Kidney (tissue), 14 donors: ENCODE measurements around the gene ZSWIM6. TPM values are rescaled to one million over a fixed set of nuclear protein-coding genes. Genes with fewer than 3 reads are reported as not detected.

Source experiments
- DNase-seq, 5 donors: peaks; one replicate each; pipeline ENCODE4 v3.0.0-alpha.2; 2013 to 2020
- FAIRE-seq: peaks from 2 replicates; lab custom pipeline; 2012; peaks lifted over from hg19 to GRCh38; lab: Jason Lieb, UNC
- H3K27ac ChIP-seq, 2 donors: one replicate each; pipeline ENCODE4 v1.7.0; 2013; ENCODE audit warnings: low read depth in 2 of 2, low read length in 2 of 2, inconsistent platforms in 1 of 2
- H3K27me3 ChIP-seq: one replicate; pipeline ENCODE4 v1.7.1; 2013; ENCODE audit warnings: low read length, inconsistent platforms; ENCODE audit not compliant: control insufficient read depth, insufficient read depth
- H3K36me3 ChIP-seq, 3 donors: one replicate each; pipeline versions ENCODE4 v1.7.0 to v1.7.1; 2013; ENCODE audit warnings: low read length in 3 of 3, control low read depth in 1 of 3, inconsistent platforms in 1 of 3; ENCODE audit not compliant: insufficient read depth in 3 of 3, control insufficient read depth in 2 of 3
- H3K4me1 ChIP-seq, 3 donors: one replicate each; pipeline versions ENCODE4 v1.7.0 to v1.7.1; 2013; ENCODE audit warnings: low read length in 3 of 3, inconsistent platforms in 1 of 3, low read depth in 1 of 3; ENCODE audit not compliant: control insufficient read depth in 2 of 3, insufficient read depth in 2 of 3
- H3K4me3 ChIP-seq, 3 donors: one replicate each; pipeline versions ENCODE4 v1.7.0 to v1.8.1; 2013; ENCODE audit warnings: low read length in 3 of 3, control low read depth in 1 of 3, inconsistent platforms in 1 of 3
- H3K9ac ChIP-seq, 3 donors: one replicate each; pipeline versions ENCODE4 v1.7.0 to v1.7.1; 2013; ENCODE audit warnings: low read length in 3 of 3, control low read depth in 1 of 3, inconsistent platforms in 1 of 3
- H3K9me3 ChIP-seq, 3 donors: one replicate each; pipeline versions ENCODE4 v1.7.0 to v1.7.1; 2013; ENCODE audit warnings: low read length in 3 of 3, control low read depth in 1 of 3, inconsistent platforms in 1 of 3; ENCODE audit not compliant: control insufficient read depth in 2 of 3, insufficient read depth in 1 of 3
- intact Hi-C: fragments of 100-400 bp; cut with DNase I; formaldehyde crosslinking; loops from one replicate; pipeline ENCODE4 v1.11.1; 2022
- polyA plus RNA-seq: library from polyadenylated mRNA; stranded (reverse); fragments of 350-450 nt; fragmentation: Illumina TruSeq; extraction: RNeasy Lipid Tissue Mini Kit (QIAGEN cat#74804); gene quantifications from one replicate; pipeline ENCODE4 v1.2.3, GENCODE V29; 2014; ENCODE audit warnings: low read depth, low replicate concordance; ENCODE audit not compliant: insufficient read depth
- total RNA-seq: library from RNA; stranded (reverse); fragmentation: NEBNext Ultra II Directional; extraction: Animal tissue kit (Norgen Biotek cat#: 25700); gene quantifications from one replicate; pipeline ENCODE4 v1.2.1, GENCODE V29; 2021
- TF ChIP-seq, protein P1 (sequence below): IDR thresholded peaks from 3 replicates; pipeline ENCODE4 v1.5.1; 2012; ENCODE audit warnings: mild to moderate bottlenecking, moderate library complexity, borderline replicate concordance; ENCODE audit not compliant: insufficient read depth; ENCODE audit errors: extremely low read depth
- donor health status: control.
- donor health status: control.
- donor health status: control.
- donor health status: control.
- donor health status: control.
- donor health status: DM: yes; HTN: yes; CAD: no.
- donor health status: Normal renal cell carcinoma (clear cell type).

Gene ZSWIM6
- total and polyA plus RNA-seq, 2 donors from 2014 or later: 2.9 to 20.3 TPM

- H3K27me3 ChIP-seq: no peaks in the 10 kb centered on the region
- H3K4me1 ChIP-seq: peaks cover 0 to 6% (median 0%) of the 10 kb centered on the region in 3 donors
- H3K27ac ChIP-seq: no peak overlapping the region
- TF ChIP-seq, protein P1, sequence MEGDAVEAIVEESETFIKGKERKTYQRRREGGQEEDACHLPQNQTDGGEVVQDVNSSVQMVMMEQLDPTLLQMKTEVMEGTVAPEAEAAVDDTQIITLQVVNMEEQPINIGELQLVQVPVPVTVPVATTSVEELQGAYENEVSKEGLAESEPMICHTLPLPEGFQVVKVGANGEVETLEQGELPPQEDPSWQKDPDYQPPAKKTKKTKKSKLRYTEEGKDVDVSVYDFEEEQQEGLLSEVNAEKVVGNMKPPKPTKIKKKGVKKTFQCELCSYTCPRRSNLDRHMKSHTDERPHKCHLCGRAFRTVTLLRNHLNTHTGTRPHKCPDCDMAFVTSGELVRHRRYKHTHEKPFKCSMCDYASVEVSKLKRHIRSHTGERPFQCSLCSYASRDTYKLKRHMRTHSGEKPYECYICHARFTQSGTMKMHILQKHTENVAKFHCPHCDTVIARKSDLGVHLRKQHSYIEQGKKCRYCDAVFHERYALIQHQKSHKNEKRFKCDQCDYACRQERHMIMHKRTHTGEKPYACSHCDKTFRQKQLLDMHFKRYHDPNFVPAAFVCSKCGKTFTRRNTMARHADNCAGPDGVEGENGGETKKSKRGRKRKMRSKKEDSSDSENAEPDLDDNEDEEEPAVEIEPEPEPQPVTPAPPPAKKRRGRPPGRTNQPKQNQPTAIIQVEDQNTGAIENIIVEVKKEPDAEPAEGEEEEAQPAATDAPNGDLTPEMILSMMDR: no peak
- no peak overlapping the region for H3K4me3 ChIP-seq
- no peaks in the 10 kb centered on the region for H3K9me3 ChIP-seq
- peak in 1 of 5 donors; percentile 16 for DNase-seq
- no peak for FAIRE-seq
- H3K9ac ChIP-seq: no peak overlapping the region
- intact Hi-C loops: no loop called here
- H3K36me3 ChIP-seq: no peaks in the 10 kb centered on the region
Observed at GRCh38 chr5:61435368-61435767, 103.3 kb downstream of the ZSWIM6 start.

GRCh38 chr5:61438298-61438970 lies 106.4 kb downstream of the ZSWIM6 start:
- Histone ChIP-seq H3K4me1 (no peaks in the 10 kb centered on the region), H3K4me3 (no peak overlapping the region), H3K27ac (no peak overlapping the region), H3K9ac (no peak overlapping the region), H3K36me3 (no peaks in the 10 kb centered on the region), H3K9me3 (peaks cover 0 to 16% (median 3%) of the 10 kb centered on the region in 3 donors), H3K27me3 (no peaks in the 10 kb centered on the region)
- TF ChIP-seq, protein P1: no peak
- no peak for FAIRE-seq
- DNase-seq: no peak
- intact Hi-C loops: no loop called here

GRCh38 chr5:61440086-61440485 lies 108.0 kb downstream of the ZSWIM6 start:
- H3K9ac ChIP-seq: no peak overlapping the region

More at GRCh38 chr5:61440086-61440485, 108.0 kb downstream of the ZSWIM6 start:
- Histone ChIP-seq H3K27ac (no peak overlapping the region), H3K9me3 (peaks cover 0 to 16% (median 3%) of the 10 kb centered on the region in 3 donors), H3K4me1 (no peaks in the 10 kb centered on the region), H3K36me3 (no peaks in the 10 kb centered on the region), H3K4me3 (no peak overlapping the region), H3K27me3 (no peaks in the 10 kb centered on the region)
- intact Hi-C loops: no loop called here
- DNase-seq (no peak), FAIRE-seq (no peak)
- TF ChIP-seq, protein P1: no peak
